Erythroblast (primary cell): ENCODE results near the gene KIAA0513.

Source experiments
- GATA1 ChIP-seq: IDR thresholded peaks from 2 replicates; pipeline ENCODE4 v1.6.1; 2011; ENCODE audit warnings: low read depth, mild to moderate bottlenecking, control low read depth, low read length, moderate library complexity
- POLR2A ChIP-seq: IDR thresholded peaks from 2 replicates; pipeline ENCODE4 v1.6.1; 2011; ENCODE audit warnings: mild to moderate bottlenecking, low read length

DNA sequence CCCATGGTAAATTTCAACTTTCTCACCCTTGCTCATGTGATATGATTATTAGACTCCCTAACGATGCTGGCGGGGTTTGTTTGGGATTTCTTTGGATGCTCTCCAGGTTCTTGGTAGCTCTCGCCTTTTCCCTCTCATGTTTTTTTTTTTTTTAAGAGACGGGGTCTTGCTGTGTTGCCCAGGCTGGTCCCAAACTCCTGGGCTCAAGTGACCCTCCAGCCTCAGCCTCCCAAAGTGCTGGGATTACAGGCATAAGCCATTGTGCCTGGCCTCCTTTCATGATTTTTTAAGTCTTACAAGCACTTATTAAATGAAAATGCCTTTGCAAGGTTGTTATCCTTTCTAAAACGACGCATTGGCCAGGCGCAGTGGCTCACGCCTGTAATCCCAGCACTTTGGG, 24.1 kb downstream of the KIAA0513 start:
- no peak for TF ChIP-seq POLR2A
- TF ChIP-seq GATA1 = no peak
